Stimulated activated CD8-positive, alpha-beta memory T cell treated with anti-CD3 and anti-CD28 coated beads, Interleukin-12 subunit alpha, Interleukin-12 subunit beta, amount 100 ng/mL, for 4 hours (primary cell): ENCODE results near the gene STING1.
"Not testable (repeated sequence)": the region's sequence is repeated elsewhere in the genome, so short reads cannot be mapped to it uniquely, and the experiment has no call there.

Experiments
- DNase-seq: peaks from one replicate; pipeline ENCODE4 v3.0.0-alpha.2; 2020; ENCODE audit warnings: low read depth

Gene STING1

GRCh38 chr5:139482050-139482889 lies at the start of gene STING1:
Gene STING1 (minus strand): TSS chr5:139482758. CDS start chr5:139481704, 1,054 bp downstream.
- no peak for DNase-seq

- no peak for DNase-seq
Observed at GRCh38 chr5:139531772-139532169, 49.2 kb upstream of the STING1 start.

DNA sequence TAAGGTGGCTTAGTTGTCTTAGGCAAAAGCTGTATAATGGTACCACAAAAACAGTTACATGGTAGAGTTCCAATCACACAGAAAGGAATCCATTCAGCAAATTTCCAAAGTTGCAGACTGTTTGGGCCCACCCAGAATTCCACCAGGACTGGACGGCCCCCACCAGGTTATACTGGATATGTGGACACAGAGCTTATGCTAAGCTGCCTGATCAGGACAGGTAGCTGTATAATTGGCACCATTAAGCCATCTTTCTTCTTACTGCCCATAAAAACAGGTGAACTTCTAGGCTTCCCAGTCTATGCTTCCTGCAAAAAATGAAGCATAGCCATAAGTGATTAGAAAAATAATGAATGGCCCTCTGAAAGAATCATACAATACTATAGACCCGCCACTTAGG lies 47.5 kb upstream of the STING1 start:
- not testable (repeated sequence) for DNase-seq

DNA sequence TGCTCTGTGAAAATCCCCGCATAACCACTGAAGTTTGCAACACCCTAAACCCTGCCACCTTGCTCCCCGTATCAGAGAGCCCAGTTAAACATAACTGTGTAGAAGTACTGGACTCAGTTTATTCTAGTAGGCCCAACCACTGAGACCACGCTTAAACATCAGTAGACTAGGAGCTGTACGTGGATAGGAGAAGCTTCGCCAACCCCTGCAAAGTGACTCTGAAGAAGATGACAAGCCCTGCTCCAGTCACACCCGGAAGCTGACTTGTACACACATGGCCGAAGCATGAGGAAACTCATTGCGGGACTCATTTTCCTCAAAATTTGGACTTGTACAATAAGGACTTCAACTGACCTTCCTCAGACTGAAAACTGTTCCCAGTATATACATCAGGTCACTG lies 46.1 kb upstream of the STING1 start:
- DNase-seq = not testable (repeated sequence)

GRCh38 chr5:139527896-139528467 lies 45.4 kb upstream of the STING1 start:
- not testable (repeated sequence) for DNase-seq

DNA sequence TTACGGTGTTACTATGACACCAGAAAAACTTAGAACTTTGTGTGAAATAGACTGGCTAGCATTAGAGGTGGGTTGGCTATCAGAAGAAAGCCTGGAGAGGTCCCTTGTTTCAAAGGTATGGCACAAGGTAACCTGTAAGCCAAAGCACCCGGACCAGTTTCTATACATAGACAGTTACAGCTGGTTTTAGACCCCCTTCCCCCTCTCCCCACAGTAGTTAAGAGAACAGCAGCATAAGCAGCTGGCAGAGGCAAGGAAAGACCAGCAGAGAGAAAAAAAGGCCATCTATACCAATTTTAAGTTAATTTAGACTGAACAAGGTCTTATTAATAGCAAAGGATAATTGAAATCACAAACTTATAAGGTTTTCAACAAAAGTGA lies 44.5 kb upstream of the STING1 start:
- not testable (repeated sequence) for DNase-seq

- DNase-seq = not testable (repeated sequence)
Observed at GRCh38 chr5:139526309-139527089, 43.9 kb upstream of the STING1 start.

DNA sequence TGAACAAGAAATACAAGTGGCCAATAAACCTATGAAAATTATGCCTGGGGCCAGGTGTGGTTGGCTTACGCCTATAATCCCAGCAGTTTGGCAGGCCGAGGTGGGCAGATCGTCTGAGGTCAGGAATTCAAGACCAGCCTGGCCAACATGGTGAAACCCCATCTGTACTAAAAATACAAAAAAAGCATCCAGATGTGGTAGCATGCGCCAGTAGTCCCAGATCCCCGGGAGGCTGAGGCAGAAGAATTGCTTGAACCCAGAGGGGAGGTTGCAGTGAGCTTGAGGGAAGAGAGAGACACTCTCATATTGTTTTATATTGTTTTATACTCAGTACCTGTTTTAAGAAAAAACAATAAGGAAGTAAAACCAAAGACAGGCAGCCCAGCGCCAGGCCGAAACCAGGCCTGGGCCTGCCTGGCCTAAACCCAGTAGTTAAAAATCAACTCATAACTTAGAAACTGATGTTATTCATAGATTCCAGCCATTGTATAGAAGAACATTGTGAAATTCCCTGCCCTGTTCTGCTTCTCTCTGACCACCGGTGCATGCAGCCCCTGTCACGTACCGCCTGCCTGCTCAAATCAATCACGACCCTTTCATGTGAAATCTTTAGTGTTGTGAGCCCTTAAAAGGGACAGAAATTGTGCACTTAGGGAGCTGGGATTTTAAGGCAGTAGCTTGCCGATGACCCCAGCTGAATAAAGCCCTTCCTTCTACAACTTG lies 43.2 kb upstream of the STING1 start:
- DNase-seq = not testable (repeated sequence)

DNA sequence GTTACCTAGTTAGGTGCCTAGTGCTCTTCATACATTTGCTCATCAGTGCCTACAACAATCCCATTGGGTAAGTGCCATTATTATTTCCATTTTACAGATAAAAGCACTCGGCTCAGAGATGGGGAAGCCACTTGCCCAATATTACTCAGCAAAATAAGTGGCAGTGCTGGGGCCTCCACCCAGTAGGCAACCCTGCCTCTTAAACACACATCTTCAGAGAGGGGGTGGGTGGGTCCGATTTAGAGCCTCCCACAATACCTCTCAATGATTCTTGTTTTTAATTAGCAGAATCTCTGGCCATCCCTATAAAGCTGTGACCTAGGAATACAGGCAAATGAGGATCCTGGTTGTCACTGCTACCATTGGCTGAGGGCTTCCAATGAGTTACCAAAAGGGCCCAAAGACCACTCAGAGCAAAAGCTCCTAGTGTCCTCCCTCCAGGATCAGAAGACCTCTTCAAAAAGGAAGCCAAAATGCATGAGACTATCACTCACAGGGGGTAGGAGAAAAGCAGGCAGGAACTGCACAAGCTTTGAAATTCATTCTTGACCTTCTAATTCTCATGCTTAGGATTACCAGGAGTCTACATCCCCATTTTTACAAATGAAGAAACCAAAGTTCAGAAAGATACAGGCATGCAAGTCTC lies 42.5 kb upstream of the STING1 start:
- DNase-seq = no peak

DNA sequence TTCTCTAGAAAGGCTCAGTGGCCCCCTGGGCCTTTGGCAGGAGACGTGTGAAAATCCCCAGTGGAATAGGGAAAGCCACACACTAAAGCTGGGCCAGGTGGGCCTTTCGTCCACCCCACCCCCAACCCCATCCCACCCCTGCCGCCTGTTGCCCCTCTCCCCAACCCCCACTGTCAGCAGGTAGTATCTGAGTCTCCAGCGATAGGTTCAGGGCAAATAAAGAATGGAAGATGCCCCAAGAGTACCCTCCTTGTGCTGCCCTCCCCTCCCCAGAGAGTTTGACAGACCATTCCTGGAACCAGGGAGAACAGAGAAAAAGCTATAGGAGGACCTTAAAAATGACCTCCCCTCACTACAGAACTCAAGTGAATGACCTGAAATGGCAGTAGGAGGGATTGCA lies 41.9 kb upstream of the STING1 start:
- DNase-seq = no peak

GRCh38 chr5:139523635-139524445 lies 41.3 kb upstream of the STING1 start:
- no peak for DNase-seq

GRCh38 chr5:139517683-139518564 lies 35.4 kb upstream of the STING1 start:
- DNase-seq = peak; percentile 80

DNA sequence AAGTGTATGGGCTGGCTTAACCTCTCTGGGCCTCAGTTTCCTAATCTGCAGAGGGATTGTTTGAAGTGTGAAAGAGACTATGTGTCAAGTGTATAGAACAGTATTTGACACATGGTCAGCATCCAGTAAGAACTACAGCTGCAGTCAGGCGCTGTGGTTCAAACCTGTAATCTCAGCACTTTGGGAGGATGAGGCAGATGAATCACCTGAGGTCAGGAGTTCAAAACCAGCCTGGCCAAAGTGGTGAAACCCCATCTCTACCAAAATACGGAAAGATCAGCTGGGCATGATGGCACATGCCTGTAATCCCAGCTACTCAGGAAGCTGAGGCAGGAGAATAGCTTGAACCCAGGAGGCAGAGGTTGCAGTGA lies 31.9 kb upstream of the STING1 start:
- DNase-seq = no peak

DNA sequence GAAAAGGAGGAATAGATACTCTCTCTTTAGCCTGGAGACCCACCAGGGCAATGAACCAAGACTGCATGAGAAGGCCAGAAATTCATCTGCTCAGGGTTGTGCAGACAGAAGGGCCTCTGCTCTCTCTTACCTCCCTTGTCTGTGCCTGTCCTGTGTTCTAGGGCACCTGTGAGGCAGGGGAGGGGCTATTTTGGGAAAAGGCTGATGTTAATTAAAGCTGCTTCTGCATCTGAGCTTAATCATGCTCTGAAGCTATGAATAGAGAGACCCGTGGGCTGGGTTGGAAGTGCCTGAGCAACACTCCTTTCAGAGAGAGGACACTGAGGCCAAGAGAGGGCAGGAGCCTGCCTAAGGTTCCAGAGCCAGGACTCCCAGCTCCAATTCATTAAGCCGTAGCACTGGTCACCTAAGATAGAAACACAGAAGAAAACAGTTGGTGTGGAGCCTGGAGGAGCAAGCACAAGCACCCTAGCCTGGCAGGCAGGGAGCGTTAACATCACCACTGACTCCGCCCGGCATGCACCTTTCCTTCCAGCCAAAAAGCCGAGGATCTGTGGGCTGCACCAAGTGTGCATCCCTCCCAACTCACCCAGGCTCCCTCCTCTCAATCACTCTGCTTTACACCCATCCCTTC lies 31.4 kb upstream of the STING1 start:
- DNase-seq = no peak

DNA sequence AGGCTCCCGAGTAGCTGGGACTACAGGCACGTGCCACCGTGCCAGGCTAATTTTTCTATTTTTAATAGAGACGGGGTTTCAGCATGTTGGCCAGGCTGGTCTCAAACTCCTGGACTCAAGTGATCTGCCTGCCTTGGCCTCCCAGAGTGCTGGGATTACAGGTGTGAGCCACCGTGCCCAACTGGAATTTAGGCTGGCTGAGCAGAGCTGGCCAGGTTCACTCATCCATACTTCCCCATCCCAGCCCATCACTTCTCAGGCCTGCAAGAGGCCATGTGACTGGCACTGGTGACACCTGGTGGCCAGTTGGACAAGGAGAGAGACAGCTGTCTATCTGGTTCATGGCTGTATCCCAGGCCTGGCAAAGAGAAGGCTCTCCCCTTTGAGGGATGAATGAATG lies 30.9 kb upstream of the STING1 start:
- DNase-seq = peak; percentile 54

DNA sequence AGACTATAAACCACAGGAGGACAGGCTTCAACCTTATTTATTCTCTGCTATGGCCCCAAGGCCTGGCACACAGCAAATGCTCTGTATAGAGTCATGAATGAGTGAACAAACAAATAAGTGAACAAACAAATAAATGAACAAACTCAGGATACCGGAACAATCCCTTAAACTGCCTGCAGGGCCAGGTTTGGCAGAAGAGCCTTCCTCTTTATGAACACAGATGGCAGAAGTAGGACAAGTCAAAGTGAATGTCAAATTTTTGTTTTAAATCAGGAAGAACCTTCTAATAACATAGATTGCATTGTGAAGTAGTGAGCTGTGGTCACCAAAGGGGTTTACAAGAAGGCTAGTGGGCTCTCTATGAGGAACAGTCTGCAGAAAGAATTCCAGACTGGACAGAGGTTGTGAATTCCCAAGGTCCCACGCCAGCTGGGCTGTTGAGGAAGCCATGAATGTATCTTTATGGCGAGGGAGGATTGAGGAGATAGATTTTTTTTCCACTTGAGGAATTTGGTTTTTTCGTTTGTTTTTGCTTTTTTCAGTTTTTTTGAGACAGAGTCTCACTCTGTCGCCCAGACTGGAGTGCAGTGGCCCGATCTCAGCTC lies 30.3 kb upstream of the STING1 start:
- DNase-seq = no peak

DNA sequence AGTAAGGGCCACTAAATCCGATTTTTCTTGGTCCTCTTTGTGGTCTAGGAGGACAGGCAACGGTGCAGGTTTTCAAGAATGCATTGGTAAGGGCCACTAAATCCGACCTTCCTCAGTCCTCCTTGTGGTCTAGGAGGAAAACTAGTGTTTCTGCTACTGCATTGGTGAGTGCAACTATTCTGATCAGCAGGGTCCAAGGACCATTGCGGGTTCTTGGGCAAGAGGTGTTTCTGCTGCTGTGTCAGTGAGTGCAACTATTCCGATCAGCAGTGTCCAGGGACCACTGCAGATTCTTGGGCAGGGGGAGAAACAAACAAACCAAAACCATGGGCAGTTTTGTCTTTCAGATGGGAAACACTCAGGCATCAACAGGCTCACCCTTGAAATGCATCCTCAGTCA lies 22.2 kb upstream of the STING1 start:
- not testable (repeated sequence) for DNase-seq

DNA sequence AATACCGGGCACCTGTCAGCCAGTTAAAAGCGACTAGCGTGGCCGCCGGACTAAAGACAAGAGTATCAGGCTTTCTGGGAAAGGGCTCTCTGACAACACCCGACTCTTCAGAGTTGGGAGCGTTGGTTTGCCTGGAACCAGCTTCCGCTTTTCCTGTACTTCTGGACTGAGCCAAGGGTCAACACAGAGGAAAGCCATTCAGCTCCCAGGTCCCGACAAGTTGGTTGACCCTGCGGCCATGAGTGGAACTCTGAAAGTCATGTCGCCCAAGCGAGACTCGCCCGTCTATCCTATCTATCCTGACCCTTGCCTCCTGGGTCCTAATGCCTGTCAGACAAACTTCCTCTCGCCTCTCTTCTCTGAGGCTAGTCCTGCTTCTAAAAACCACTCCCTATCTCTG lies 21.3 kb upstream of the STING1 start:
- DNase-seq = not testable (repeated sequence)
